Endothelial cell of umbilical vein (primary cell): Measurements from ENCODE around the gene PCED1B. TPM values are rescaled to one million over a fixed set of nuclear protein-coding genes. Genes with fewer than 3 reads are reported as not detected.

ENCODE experiments used
- BruUV-seq: library from RNA; stranded (reverse); fragments of 400-500 nt; replicated peaks from 2 replicates; lab custom pipeline; 2021; lab: Mats Ljungman, UMichigan
- CTCF ChIA-PET: fragments of 300-600, 350-600 bp; sonication (Branson Sonifier 250); formaldehyde crosslinking; loops from one replicate; lab custom pipeline; 2021; ENCODE audit warnings: antibody characterized with exemption, inconsistent platforms; lab: Charles Lee
- POLR2A ChIA-PET: fragments of 300-600, 350-600 bp; sonication (Branson Sonifier 250); formaldehyde crosslinking; loops from one replicate; lab custom pipeline; 2021; ENCODE audit warnings: antibody characterized with exemption, inconsistent platforms; lab: Charles Lee
- DNase-seq: peaks from one replicate; pipeline ENCODE4 v3.0.0-alpha.2; 2011; ENCODE audit warnings: low read depth, low spot score
- FAIRE-seq: peaks from 2 replicates; lab custom pipeline; 2011; peaks lifted over from hg19 to GRCh38; lab: Jason Lieb, UNC
- H2AFZ ChIP-seq: 2 replicates; pipeline ENCODE4 v1.6.0; 2012; ENCODE audit warnings: low read depth, low read length, control low read depth, inconsistent platforms
- H3K27ac ChIP-seq: 2 replicates; pipeline ENCODE4 v1.5.1; 2011; ENCODE audit warnings: low read depth, mild to moderate bottlenecking, control low read depth, low read length, moderate library complexity; ENCODE audit not compliant: insufficient read depth
- H3K27me3 ChIP-seq, 2 experiments: 2 replicates each; pipeline versions ENCODE4 v1.6.0 to v1.6.1; 2011; ENCODE audit warnings: low read length in 2 of 2, mixed read lengths in 1 of 2; ENCODE audit not compliant: control insufficient read depth in 2 of 2, insufficient read depth in 2 of 2
- H3K36me3 ChIP-seq, 2 experiments: 2 replicates in 1 of 2; 3 replicates in 1 of 2; pipeline ENCODE4 v1.5.1; 2011; ENCODE audit warnings: low read length in 2 of 2, mild to moderate bottlenecking in 1 of 2, moderate library complexity in 1 of 2; ENCODE audit not compliant: control insufficient read depth in 2 of 2, insufficient read depth in 2 of 2; ENCODE audit errors: extremely low read depth in 1 of 2
- H3K4me1 ChIP-seq: 3 replicates; pipeline ENCODE4 v1.5.1; 2011; ENCODE audit warnings: mild to moderate bottlenecking, low read length; ENCODE audit not compliant: control insufficient read depth, insufficient read depth; ENCODE audit errors: extremely low read depth
- H3K4me2 ChIP-seq: 2 replicates; pipeline ENCODE4 v1.6.1; 2011; ENCODE audit warnings: low read length, control low read depth, mixed read lengths; ENCODE audit not compliant: insufficient read depth
- H3K4me3 ChIP-seq, 3 experiments: fragments of 200-600 bp in 1 of 3; sonication (generic), shearing (Covaris generic) in 1 of 3; replicated peaks in 1 of 3; 2 replicates each; pipeline ENCODE4 v1.5.1; 2011 to 2016; ENCODE audit warnings: control low read depth in 3 of 3, low read length in 3 of 3, mild to moderate bottlenecking in 2 of 3, inconsistent platforms in 1 of 3, low read depth in 1 of 3, moderate library complexity in 1 of 3; ENCODE audit not compliant: insufficient read depth in 1 of 3
- H3K79me2 ChIP-seq: 2 replicates; pipeline ENCODE4 v1.6.0; 2012; ENCODE audit warnings: low read length, inconsistent platforms; ENCODE audit not compliant: control insufficient read depth, insufficient read depth
- H3K9ac ChIP-seq: replicated peaks from 2 replicates; pipeline ENCODE3; 2011; ENCODE audit warnings: low read length, control low read depth; ENCODE audit not compliant: insufficient read depth; ENCODE audit errors: extremely low read depth
- H3K9me1 ChIP-seq: replicated peaks from 3 replicates; pipeline ENCODE4 v1.6.0; 2011; ENCODE audit warnings: mild to moderate bottlenecking, low read length; ENCODE audit not compliant: control insufficient read depth, insufficient read depth; ENCODE audit errors: extremely low read depth
- H3K9me3 ChIP-seq: replicated peaks from 2 replicates; pipeline ENCODE4 v1.5.1; 2012; ENCODE audit warnings: low read length, inconsistent platforms; ENCODE audit not compliant: control insufficient read depth, insufficient read depth
- H4K20me1 ChIP-seq: replicated peaks from 2 replicates; pipeline ENCODE3; 2011; ENCODE audit warnings: mild to moderate bottlenecking, low read length; ENCODE audit not compliant: control insufficient read depth, insufficient read depth; ENCODE audit errors: extremely low read depth
- CTCF ChIP-seq, 2 donors: IDR thresholded peaks; 1 replicate in 1 of 2; 2 replicates in 1 of 2; pipeline ENCODE4 v1.5.1; 2011; ENCODE audit warnings: low read length in 2 of 2, mild to moderate bottlenecking in 2 of 2, moderate library complexity in 2 of 2, control low read depth in 1 of 2, inconsistent platforms in 1 of 2, low read depth in 1 of 2; ENCODE audit not compliant: insufficient read depth in 1 of 2; ENCODE audit errors: extremely low read depth in 1 of 2
- GATA2 ChIP-seq: IDR thresholded peaks from 2 replicates; pipeline ENCODE4 v1.7.0; 2011; ENCODE audit warnings: low read depth, mild to moderate bottlenecking, moderate library complexity, mixed read lengths, low read length; ENCODE audit not compliant: insufficient read length, insufficient read depth
- JUN ChIP-seq: IDR thresholded peaks from 2 replicates; pipeline ENCODE4 v1.6.1; 2011; ENCODE audit warnings: borderline replicate concordance, low read depth; ENCODE audit not compliant: insufficient read length, insufficient read depth
- MYC ChIP-seq: IDR thresholded peaks from one replicate; pipeline ENCODE4 v1.6.1; 2011; ENCODE audit warnings: mild to moderate bottlenecking, low read depth, low read length
- POLR2A ChIP-seq: IDR thresholded peaks from 2 replicates; pipeline ENCODE4 v1.6.1; 2012; ENCODE audit warnings: low read depth, mild to moderate bottlenecking, control low read depth, low read length
- dilution Hi-C: fragments of 300-500 bp; cut with MboI; formaldehyde crosslinking; loops from one replicate; pipeline ENCODE4 v1.15.0; 2019; ENCODE audit warnings: low sequenced_read_pairs; ENCODE audit not compliant: extremely low pct_ligation_motif_present
- intact Hi-C: fragments of 100-400 bp; cut with micrococcal nuclease; formaldehyde crosslinking; loops from one replicate; pipeline ENCODE4 v1.10.0; 2022
- polyA plus RNA-seq, 4 experiments: library from polyadenylated mRNA; depleted of rRNA in 3 of 4; stranded (reverse) in 3 of 4; unstranded in 1 of 4; fragments of >200 nt; gene quantifications; 2 replicates each; pipeline versions ENCODE4 v1.2.1 to v1.2.3, GENCODE V29; 2011 to 2012; ENCODE audit warnings: missing spikeins in 1 of 4
- total RNA-seq: library from RNA; stranded (reverse); gene quantifications from 2 replicates; pipeline ENCODE4 v1.2.3, GENCODE V29; 2021

PCED1B gene
- total and polyA plus RNA-seq, 2 donors (not counting 3 experiments of a cell fraction or from before 2014, with no cell fraction given): 1.7 to 2.6 TPM

- Histone ChIP-seq H3K4me2 (no peak overlapping the region), H3K4me1 (peaks cover 11% of the 10 kb centered on the region), H3K27ac (no peak overlapping the region), H3K9me1 (no peaks in the 10 kb centered on the region), H2AFZ (no peak overlapping the region), H3K79me2 (no peaks in the 10 kb centered on the region), H3K27me3 (no peaks in the 10 kb centered on the region), H3K9ac (no peak overlapping the region), H3K4me3 (no peak overlapping the region), H4K20me1 (no peaks in the 10 kb centered on the region), H3K9me3 (no peaks in the 10 kb centered on the region), H3K36me3 (no peaks in the 10 kb centered on the region)
- TF ChIP-seq POLR2A: no peak
- TF ChIP-seq JUN: no peak
- no peak for TF ChIP-seq MYC
- POLR2A ChIA-PET: no interaction called here
- CTCF ChIA-PET: interaction anchor here (0.9 to 2.5 kb wide), 12 partner anchors 11 to 339 kb away, joined by 3 to 16 read pairs (median 4); partner anchors contain the start of genes AMIGO2 and PCED1B
- no peak for FAIRE-seq
- DNase-seq: no peak
- BruUV-seq: no TSS peak
- dilution Hi-C loops (no loop called here), intact Hi-C loops (loop anchor here (10.0 kb wide), 1 partner anchor 187 kb away; no protein-coding TSS in a partner anchor)
Observed at GRCh38 chr12:47207829-47208248, 128.4 kb downstream of the PCED1B start.

- dilution Hi-C loops: no loop called here
- TF ChIP-seq CTCF (IDR thresholded peaks at IDR 0.05; ENCODE audit: extremely low read depth in 1 of 2, insufficient read depth in 1 of 2, low read depth in 1 of 2, low read length in 2 of 2) (no peak), GATA2 (no peak), MYC (no peak), POLR2A (no peak)
- intact Hi-C loops: loop anchor here (10.0 kb wide), 1 partner anchor 186 kb away; no protein-coding TSS in a partner anchor
Observed at GRCh38 chr12:47209014-47209413, 129.6 kb downstream of the PCED1B start.

More at GRCh38 chr12:47209014-47209413, 129.6 kb downstream of the PCED1B start:
- Histone ChIP-seq H2AFZ (no peak overlapping the region), H3K27me3 (no peaks in the 10 kb centered on the region), H3K4me3 (no peak overlapping the region), H3K79me2 (no peaks in the 10 kb centered on the region), H3K9ac (no peak overlapping the region), H4K20me1 (no peaks in the 10 kb centered on the region), H3K36me3 (no peaks in the 10 kb centered on the region), H3K4me1 (peaks cover 11% of the 10 kb centered on the region), H3K4me2 (no peak overlapping the region), H3K9me3 (no peaks in the 10 kb centered on the region), H3K9me1 (no peaks in the 10 kb centered on the region), H3K27ac (no peak overlapping the region)
- ChIA-PET CTCF (no interaction called here), POLR2A (no interaction called here)
- no TSS peak for BruUV-seq
- no peak for FAIRE-seq
- DNase-seq: no peak
